22Rv1 (cell line): Measurements from ENCODE around the gene WTAP.

Experiments used
- H3K27ac ChIP-seq: fragments of 450-650 bp; 2 replicates; pipeline ENCODE4 v1.5.1; 2017
- ZFX ChIP-seq: fragments of 450-650 bp; IDR thresholded peaks from 2 replicates; pipeline ENCODE4 v1.6.1; 2017; ENCODE audit warnings: antibody characterized with exemption, borderline replicate concordance
- TF ChIP-seq, protein P1 (sequence below): fragments of 450-650 bp; IDR thresholded peaks from 2 replicates; pipeline ENCODE4 v1.5.1; 2017; ENCODE audit warnings: mild to moderate bottlenecking

WTAP gene

DNA sequence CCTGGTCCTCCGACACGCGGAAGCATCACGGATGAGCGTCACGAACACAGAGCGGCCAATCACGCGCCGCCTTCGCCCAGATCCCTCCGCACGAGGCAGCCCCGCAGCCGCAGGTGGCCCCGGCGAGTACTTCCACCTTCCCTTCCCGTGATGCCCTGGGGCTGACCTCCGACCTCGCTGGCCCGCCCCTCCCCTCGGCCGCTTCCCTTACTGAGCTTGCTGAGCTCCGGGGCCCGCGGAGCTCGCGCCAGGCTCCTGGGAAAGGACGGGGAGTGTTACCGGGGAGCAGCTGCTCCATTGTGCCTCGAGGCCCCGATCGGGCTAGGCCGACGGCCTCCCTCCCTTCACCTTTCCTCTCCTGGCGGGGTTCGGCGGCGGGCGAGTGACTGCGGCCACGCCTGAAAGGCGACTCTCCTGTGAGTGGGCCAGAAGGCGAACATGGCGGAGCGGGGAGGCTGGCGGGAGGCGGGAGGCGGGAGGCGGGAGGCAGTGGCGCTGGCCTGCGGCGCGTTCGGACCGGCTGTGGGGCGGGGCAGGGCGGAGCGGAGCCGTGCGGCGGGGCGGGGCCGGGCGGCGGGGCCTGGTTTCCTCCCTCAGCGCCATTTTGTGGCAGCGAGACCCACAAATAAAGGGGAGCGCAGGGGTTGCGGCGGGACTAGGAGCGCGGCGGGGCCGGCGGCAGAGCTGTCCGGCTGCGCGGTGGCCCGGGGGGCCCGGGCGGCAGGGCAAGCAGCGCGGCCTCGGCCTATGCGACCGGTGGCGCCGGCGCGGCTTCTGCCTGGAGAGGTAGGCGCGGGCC, at the start of gene WTAP:
Gene WTAP, plus strand, starts transcription at position 589 of the 799 bp plus-strand sequence. CDS start 8,760 bp downstream, outside the sequence.
- peak within 1 kb of the TSS; percentile 94 for H3K27ac ChIP-seq
- TF ChIP-seq, protein P1, sequence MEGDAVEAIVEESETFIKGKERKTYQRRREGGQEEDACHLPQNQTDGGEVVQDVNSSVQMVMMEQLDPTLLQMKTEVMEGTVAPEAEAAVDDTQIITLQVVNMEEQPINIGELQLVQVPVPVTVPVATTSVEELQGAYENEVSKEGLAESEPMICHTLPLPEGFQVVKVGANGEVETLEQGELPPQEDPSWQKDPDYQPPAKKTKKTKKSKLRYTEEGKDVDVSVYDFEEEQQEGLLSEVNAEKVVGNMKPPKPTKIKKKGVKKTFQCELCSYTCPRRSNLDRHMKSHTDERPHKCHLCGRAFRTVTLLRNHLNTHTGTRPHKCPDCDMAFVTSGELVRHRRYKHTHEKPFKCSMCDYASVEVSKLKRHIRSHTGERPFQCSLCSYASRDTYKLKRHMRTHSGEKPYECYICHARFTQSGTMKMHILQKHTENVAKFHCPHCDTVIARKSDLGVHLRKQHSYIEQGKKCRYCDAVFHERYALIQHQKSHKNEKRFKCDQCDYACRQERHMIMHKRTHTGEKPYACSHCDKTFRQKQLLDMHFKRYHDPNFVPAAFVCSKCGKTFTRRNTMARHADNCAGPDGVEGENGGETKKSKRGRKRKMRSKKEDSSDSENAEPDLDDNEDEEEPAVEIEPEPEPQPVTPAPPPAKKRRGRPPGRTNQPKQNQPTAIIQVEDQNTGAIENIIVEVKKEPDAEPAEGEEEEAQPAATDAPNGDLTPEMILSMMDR, result no peak

DNA sequence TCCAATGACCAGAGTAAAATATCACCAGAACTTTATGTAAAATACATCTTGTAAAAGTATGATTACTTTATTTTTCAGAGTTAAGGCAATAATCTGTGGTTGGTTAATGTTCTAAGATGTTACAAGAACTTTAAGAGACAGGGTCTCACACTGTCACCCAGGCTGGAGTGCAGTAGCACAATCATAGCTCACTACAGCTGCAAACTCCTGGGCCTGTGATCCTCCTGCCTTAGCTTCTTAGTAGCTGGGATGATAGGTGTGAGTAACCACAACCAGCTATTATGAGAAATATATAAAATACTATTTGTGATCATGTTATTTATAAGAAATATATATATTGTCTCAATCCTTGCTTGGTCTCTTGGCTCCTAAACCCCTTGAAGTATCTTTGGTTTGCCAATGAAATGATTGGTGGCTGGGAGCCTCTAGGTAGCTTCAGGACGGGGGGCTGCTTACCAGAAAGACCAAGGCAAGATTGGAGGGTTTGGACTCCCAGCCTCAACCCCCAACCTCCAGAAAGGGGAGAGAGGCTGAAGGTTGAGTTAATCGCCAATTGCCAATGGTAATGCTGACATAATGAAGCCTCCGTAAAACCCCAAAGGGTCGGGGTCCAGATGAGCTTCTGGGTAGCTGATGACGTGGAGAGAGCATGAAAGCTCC, 49.7 kb upstream of the WTAP start:
- TF ChIP-seq, protein P1, result no peak

DNA sequence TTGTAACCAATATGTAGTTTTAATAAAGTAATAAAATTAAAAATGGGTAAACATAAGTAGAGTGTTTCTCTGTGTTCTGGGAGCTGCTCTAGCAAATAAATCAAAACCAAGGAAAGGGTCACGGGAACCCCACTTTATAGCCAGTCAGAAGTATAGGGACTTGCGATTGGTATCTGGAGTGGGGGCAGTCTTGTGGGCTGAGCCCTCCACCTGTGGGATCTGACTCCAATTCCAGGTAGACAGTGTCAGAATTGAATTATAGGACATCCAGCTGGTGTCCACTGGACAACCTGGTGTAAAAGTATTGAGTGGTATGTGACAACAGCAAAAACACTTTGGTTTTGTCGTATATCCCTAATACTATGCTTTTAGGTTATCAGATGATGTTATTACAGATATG, 48.7 kb upstream of the WTAP start:
- TF ChIP-seq, protein P1, result no peak
- TF ChIP-seq ZFX, result no peak
- H3K27ac ChIP-seq, result no peak overlapping the region

More for the DNA sequence above, 49.7 kb upstream of the WTAP start:
- H3K27ac ChIP-seq, result no peak overlapping the region

GRCh38 chr6:159679091-159680077, 47.9 kb upstream of the WTAP start:
- H3K27ac ChIP-seq, result no peak overlapping the region
- no peak for TF ChIP-seq ZFX
- TF ChIP-seq, protein P1, result no peak

GRCh38 chr6:159680104-159680503, 47.2 kb upstream of the WTAP start:
- no peak overlapping the region for H3K27ac ChIP-seq
- TF ChIP-seq, protein P1, result no peak
- no peak for TF ChIP-seq ZFX

DNA sequence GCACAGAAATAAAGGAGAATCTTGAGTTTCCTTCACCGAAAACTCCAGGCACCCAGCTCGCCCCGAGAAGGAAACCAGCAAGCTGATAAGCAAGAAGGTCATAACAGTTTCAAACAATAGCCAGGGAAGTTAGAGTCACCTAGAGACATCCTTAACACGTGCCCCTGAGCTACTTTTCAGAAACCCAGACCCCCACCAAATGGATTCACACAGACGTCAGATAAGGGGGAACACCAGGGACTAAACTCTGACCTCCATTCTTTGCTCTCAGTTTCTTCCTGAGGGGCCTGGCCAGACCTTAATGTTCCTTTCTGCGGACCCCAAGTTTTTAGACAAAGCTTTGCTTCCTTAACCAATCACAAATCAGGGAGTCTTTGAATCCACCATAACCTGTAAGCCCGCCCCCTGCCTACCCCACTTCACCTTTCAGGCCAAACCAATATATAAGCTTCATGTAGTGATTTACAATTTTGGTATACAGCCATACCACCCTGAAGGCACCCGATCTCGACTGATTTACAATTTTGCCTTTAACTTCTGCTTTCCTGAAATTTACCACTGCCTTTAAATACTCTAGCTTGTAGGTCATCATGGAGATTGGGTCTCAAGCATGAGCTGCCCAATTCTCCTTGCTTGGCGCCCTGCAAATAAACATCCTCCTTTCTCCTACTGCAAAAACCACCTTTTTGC, 46.0 kb upstream of the WTAP start:
- TF ChIP-seq, protein P1, result no peak
- no peak for TF ChIP-seq ZFX
- H3K27ac ChIP-seq, result no peak overlapping the region
